ENCODE measurements around the gene ZFYVE27. TPM values are rescaled to one million over a fixed set of nuclear protein-coding genes. Genes with fewer than 3 reads are reported as not detected.

ZFYVE27 gene
- total RNA-seq, 1 donor from 2014 or later, result 28.0 TPM

DNA sequence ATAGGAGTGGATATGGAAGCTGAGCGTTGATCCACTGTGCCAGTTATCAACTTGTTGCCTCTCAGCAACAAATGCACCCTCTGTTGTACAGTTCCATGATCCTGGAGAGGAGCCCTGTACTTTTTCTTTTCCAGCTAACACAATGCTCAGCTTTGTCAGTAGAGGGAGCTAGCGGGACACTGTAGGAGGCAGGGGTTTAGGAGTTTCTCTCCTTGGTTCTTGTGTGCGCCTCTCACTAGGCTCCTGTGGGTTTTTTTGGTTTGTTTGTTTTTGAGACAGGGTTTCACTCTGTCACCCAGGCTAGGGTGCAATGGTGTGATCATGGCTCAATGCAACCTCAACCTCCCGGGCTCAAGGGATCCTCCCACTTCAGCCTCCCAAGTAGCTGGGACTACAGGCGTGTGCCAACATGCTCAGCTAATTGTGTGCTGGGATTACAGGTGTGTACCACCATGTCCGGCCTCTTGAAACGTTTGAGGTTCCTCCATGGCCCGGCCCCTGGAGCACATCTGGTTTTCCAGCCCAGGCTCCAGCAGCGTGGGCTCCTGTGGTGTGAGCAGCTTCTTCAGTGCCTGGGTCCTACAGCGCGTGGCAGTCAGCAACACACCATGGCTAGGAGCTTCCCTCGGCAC is 35.4 kb upstream of the ZFYVE27 start:
- H3K27me3 ChIP-seq, result no peaks in the 10 kb centered on the region
- intact Hi-C loops (cut with DNase I), result no loop called here
- DNase-seq (ENCODE audit: extremely low spot score in 2 of 2), result no peak
- TF ChIP-seq, protein P1, sequence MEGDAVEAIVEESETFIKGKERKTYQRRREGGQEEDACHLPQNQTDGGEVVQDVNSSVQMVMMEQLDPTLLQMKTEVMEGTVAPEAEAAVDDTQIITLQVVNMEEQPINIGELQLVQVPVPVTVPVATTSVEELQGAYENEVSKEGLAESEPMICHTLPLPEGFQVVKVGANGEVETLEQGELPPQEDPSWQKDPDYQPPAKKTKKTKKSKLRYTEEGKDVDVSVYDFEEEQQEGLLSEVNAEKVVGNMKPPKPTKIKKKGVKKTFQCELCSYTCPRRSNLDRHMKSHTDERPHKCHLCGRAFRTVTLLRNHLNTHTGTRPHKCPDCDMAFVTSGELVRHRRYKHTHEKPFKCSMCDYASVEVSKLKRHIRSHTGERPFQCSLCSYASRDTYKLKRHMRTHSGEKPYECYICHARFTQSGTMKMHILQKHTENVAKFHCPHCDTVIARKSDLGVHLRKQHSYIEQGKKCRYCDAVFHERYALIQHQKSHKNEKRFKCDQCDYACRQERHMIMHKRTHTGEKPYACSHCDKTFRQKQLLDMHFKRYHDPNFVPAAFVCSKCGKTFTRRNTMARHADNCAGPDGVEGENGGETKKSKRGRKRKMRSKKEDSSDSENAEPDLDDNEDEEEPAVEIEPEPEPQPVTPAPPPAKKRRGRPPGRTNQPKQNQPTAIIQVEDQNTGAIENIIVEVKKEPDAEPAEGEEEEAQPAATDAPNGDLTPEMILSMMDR (IDR thresholded peaks at IDR 0.05), result peak; percentile 54 to 77 (median 72)
- no peak for TF ChIP-seq POLR2A (IDR thresholded peaks at IDR 0.05)
- TF ChIP-seq POLR2AphosphoS5 (IDR thresholded peaks at IDR 0.05; ENCODE audit: insufficient read depth in 1 of 2, low read depth in 1 of 2), result no peak
- H3K27ac ChIP-seq, result no peak overlapping the region
- no peaks in the 10 kb centered on the region for H3K9me3 ChIP-seq
- no peaks in the 10 kb centered on the region for H3K4me1 ChIP-seq
- H3K4me3 ChIP-seq, result no peak overlapping the region
- H3K36me3 ChIP-seq, result no peaks in the 10 kb centered on the region

DNA sequence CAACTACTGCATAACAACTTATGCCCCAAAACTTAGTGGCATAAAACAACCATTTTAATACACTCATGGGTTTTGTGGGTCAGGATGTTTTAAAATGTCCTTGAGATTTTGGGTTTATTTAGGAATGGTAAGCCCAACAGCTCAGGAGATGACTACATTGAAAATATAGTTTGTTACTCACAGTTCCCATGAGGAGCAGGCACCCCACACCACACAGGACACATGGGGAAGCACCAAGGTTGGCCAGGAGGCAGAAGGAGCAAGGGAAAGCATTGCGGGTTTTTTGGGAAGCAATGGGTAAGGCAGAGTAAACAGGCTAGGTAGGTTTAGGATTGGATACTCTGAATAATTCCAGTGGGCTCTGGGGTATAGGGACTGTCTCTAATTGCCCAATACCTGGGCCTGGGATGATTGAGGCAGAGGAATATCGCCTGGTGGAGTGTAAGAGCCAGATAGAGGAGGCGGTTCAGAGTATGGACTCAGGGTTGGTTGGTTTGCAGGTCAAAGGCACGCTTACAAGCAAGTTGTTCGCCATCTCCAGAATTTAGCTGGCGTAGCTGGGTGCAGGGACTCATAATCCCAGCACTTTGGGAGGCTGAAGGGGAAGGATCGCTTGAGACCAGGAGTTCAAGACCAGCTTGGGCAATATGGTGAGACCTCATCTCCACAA is 33.4 kb upstream of the ZFYVE27 start:
- H3K4me1 ChIP-seq, result peaks cover 7% of the 10 kb centered on the region
- intact Hi-C loops (cut with DNase I), result no loop called here
- H3K4me3 ChIP-seq, result no peak overlapping the region
- no peak overlapping the region for H3K27ac ChIP-seq
- no peaks in the 10 kb centered on the region for H3K36me3 ChIP-seq
- H3K9me3 ChIP-seq, result no peaks in the 10 kb centered on the region
- H3K27me3 ChIP-seq, result no peaks in the 10 kb centered on the region
- no peak for DNase-seq (ENCODE audit: extremely low spot score in 2 of 2)
- TF ChIP-seq, protein P1 (IDR thresholded peaks at IDR 0.05), result no peak
- TF ChIP-seq POLR2AphosphoS5 (IDR thresholded peaks at IDR 0.05; ENCODE audit: insufficient read depth in 1 of 2, low read depth in 1 of 2) (no peak), POLR2A (IDR thresholded peaks at IDR 0.05) (no peak)

DNA sequence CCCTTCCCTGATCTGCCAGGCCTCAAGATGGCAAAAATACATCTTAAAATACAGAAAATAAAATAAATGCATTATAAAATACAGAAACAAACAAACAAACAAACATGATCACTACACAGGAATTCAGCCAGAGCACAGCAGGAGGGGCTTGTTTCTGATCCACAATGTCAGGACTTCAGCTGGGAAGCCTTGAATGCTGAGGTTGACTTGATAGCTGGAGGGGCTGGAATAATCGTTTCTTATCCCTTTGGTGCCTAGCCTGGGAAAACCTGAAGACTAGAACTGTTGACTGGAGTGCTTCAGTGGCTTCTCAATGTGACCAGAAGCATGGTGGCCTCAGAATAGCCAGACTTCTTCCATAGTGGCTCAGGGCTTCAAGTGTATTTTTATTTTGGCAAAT is 32.6 kb upstream of the ZFYVE27 start:
- no peaks in the 10 kb centered on the region for H3K9me3 ChIP-seq
- no peaks in the 10 kb centered on the region for H3K36me3 ChIP-seq
- peaks cover 13% of the 10 kb centered on the region for H3K4me1 ChIP-seq
- no peak overlapping the region for H3K27ac ChIP-seq
- DNase-seq (ENCODE audit: extremely low spot score in 2 of 2), result no peak
- intact Hi-C loops (cut with DNase I), result no loop called here
- TF ChIP-seq, protein P1 (IDR thresholded peaks at IDR 0.05), result no peak
- TF ChIP-seq POLR2AphosphoS5 (IDR thresholded peaks at IDR 0.05; ENCODE audit: insufficient read depth in 1 of 2, low read depth in 1 of 2) (no peak), POLR2A (IDR thresholded peaks at IDR 0.05) (no peak)
- no peak overlapping the region for H3K4me3 ChIP-seq
- no peaks in the 10 kb centered on the region for H3K27me3 ChIP-seq

DNA sequence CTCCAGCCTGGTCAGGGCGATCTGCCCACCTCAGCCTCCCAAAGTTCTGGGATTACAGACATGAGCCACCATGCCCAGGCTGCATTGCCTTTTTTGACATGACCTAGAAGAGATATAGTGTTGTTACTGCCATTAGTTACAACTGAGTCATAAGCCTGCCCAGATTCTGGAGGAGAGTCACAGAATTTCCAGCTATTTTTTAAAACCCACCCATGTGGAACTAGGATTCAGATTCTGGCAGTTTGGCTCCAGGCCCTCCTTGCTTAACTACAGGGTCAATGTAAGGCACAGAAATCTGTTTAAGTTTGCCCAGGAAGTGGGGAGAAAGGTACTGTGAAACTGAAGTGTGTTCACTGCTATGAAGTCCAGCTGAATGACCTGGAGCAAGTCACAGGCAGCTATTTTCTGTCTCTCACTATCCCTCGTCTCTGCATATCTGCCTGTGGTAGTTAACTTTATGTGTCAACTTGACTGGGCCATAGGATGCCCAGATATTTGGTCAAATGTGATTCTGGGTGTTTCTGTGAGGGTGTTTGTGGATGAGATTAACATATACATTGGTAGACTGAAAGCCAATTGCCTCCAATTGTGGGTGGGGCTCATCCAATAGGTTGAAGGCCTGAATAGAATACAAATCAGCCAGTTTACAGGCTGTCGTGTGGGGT is 31.8 kb upstream of the ZFYVE27 start:
- intact Hi-C loops (cut with DNase I), result no loop called here
- TF ChIP-seq POLR2AphosphoS5 (IDR thresholded peaks at IDR 0.05; ENCODE audit: insufficient read depth in 1 of 2, low read depth in 1 of 2) (no peak), POLR2A (IDR thresholded peaks at IDR 0.05) (no peak)
- TF ChIP-seq, protein P1 (IDR thresholded peaks at IDR 0.05), result no peak
- Histone ChIP-seq H3K4me1 (peaks cover 21% of the 10 kb centered on the region), H3K27me3 (no peaks in the 10 kb centered on the region), H3K36me3 (no peaks in the 10 kb centered on the region), H3K9me3 (no peaks in the 10 kb centered on the region), H3K4me3 (no peak overlapping the region), H3K27ac (no peak overlapping the region)
- no peak for DNase-seq (ENCODE audit: extremely low spot score in 2 of 2)
